ENCODE results near the gene AP2A1. TPM values are rescaled to one million over a fixed set of nuclear protein-coding genes. Genes with fewer than 3 reads are reported as not detected.

Gene AP2A1
- total and polyA plus RNA-seq, 9 of the 15 experiments (the other 6 are each of a cell fraction or from before 2014, with no cell fraction given), result 0.55 to 150 (median 31.9) TPM

- intact Hi-C loops (cut with micrococcal nuclease), result no loop called here
Measured at GRCh38 chr19:49771674-49772139, 4.9 kb downstream of the AP2A1 start.

More at GRCh38 chr19:49771674-49772139, 4.9 kb downstream of the AP2A1 start:
- ChIA-PET POLR2A (interaction anchor here (0.6 to 2.2 kb wide), 2 partner anchors 14 to 821 kb away, joined by 3 to 5 read pairs; no protein-coding TSS in a partner anchor), CTCF (ENCODE audit: low intra/inter-chr PET ratio) (no interaction called here)
- Histone ChIP-seq H3K4me3 (no peak overlapping the region), H4K20me1 (replicated peaks; ENCODE audit: control insufficient read depth, insufficient read depth, low read length) (peaks cover 5% of the 10 kb centered on the region; the same call in 1 of the 2 replicates), H2AFZ (ENCODE audit: low read depth, low read length) (no peak overlapping the region), H3K4me2 (ENCODE audit: insufficient read depth, low read length) (no peak overlapping the region), H3K9ac (ENCODE audit: insufficient read depth in 1 of 2, low read depth in 2 of 2, low read length in 2 of 2) (peak overlapping the region in 1 of 2 experiments; percentile 77; a peak in 1 of 4 replicates), H3K9me3 (replicated peaks; ENCODE audit: control insufficient read depth, insufficient read depth, low read depth, low read length) (no peaks in the 10 kb centered on the region), H3K27me3 (ENCODE audit: control insufficient read depth in 2 of 2, insufficient read depth in 2 of 2, low read length in 2 of 2) (no peaks in the 10 kb centered on the region), H3K9me1 (ENCODE audit: control insufficient read depth, insufficient read depth, low read length) (no peaks in the 10 kb centered on the region), H3K4me1 (replicated peaks in 1 of 2; ENCODE audit: control insufficient read depth in 2 of 2, insufficient read depth in 2 of 2, low read length in 2 of 2) (peaks cover 58 to 83% of the 10 kb centered on the region in 2 experiments), H3K36me3 (ENCODE audit: control insufficient read depth, insufficient read depth, low read length) (peaks cover 57% of the 10 kb centered on the region), H3K27ac (ENCODE audit: extremely low read depth, low read depth, low read length) (peak overlapping the region; percentile 39; the same call in 2 of the 3 replicates), H3K79me2 (ENCODE audit: control insufficient read depth, insufficient read depth, low read length) (peaks cover 90% of the 10 kb centered on the region)
- 87% methylated on average over 12 of the region's 13 CpGs for WGBS (ENCODE audit: insufficient coverage, low coverage, missing lambda C conversion rate)
- no TSS peak for BruUV-seq (replicated peaks)
- ATAC-seq, result no peak
- TF ChIP-seq MEIS2 (IDR thresholded peaks at IDR 0.05; ENCODE audit: partially characterized antibody) (no peak), SP2 (IDR thresholded peaks at IDR 0.05; ENCODE audit: extremely low read depth, low read depth, low read length, poor library complexity, severe bottlenecking) (no peak), MLLT1 (IDR thresholded peaks at IDR 0.05) (0 out of 4 replicates have a peak, but pooled peaks of 1 of the 2 experiments have one; percentile 44), MECOM (CRISPR knock-in tag; IDR thresholded peaks at IDR 0.05) (no peak), HES1 (IDR thresholded peaks at IDR 0.05; ENCODE audit: low read depth) (no peak), CHD1 (IDR thresholded peaks at IDR 0.05; ENCODE audit: low read length) (no peak), MYC (IDR thresholded peaks at IDR 0.05; ENCODE audit: low read depth, low read length) (no peak), MYC (CRISPR knock-in tag; IDR thresholded peaks at IDR 0.05; ENCODE audit: borderline replicate concordance, low read depth) (no peak)
- DNase-seq (ENCODE audit: extremely low read depth in 1 of 4, low spot score in 3 of 4), result no peak
- in situ Hi-C loops (cut with MboI), result no loop called here
- FAIRE-seq, result no peak
